ENCODE data around the gene DCXR.

- TF ChIP-seq, protein P1, sequence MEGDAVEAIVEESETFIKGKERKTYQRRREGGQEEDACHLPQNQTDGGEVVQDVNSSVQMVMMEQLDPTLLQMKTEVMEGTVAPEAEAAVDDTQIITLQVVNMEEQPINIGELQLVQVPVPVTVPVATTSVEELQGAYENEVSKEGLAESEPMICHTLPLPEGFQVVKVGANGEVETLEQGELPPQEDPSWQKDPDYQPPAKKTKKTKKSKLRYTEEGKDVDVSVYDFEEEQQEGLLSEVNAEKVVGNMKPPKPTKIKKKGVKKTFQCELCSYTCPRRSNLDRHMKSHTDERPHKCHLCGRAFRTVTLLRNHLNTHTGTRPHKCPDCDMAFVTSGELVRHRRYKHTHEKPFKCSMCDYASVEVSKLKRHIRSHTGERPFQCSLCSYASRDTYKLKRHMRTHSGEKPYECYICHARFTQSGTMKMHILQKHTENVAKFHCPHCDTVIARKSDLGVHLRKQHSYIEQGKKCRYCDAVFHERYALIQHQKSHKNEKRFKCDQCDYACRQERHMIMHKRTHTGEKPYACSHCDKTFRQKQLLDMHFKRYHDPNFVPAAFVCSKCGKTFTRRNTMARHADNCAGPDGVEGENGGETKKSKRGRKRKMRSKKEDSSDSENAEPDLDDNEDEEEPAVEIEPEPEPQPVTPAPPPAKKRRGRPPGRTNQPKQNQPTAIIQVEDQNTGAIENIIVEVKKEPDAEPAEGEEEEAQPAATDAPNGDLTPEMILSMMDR (IDR thresholded peaks at IDR 0.05) = no peak
- no peak for TF ChIP-seq POLR2A (IDR thresholded peaks at IDR 0.05)
Observed at GRCh38 chr17:82084373-82085030, 47.0 kb upstream of the DCXR start.

Measured in upper lobe of left lung (tissue), 4 donors.